ENCODE data around the gene EPS8.

Gene EPS8

GRCh38 chr12:15664491-15664890 lies 124.7 kb downstream of the EPS8 start:
- TF ChIP-seq, protein P1, sequence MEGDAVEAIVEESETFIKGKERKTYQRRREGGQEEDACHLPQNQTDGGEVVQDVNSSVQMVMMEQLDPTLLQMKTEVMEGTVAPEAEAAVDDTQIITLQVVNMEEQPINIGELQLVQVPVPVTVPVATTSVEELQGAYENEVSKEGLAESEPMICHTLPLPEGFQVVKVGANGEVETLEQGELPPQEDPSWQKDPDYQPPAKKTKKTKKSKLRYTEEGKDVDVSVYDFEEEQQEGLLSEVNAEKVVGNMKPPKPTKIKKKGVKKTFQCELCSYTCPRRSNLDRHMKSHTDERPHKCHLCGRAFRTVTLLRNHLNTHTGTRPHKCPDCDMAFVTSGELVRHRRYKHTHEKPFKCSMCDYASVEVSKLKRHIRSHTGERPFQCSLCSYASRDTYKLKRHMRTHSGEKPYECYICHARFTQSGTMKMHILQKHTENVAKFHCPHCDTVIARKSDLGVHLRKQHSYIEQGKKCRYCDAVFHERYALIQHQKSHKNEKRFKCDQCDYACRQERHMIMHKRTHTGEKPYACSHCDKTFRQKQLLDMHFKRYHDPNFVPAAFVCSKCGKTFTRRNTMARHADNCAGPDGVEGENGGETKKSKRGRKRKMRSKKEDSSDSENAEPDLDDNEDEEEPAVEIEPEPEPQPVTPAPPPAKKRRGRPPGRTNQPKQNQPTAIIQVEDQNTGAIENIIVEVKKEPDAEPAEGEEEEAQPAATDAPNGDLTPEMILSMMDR (IDR thresholded peaks at IDR 0.05; ENCODE audit: insufficient read depth, low read length, poor library complexity, severe bottlenecking) = no peak
- Histone ChIP-seq H3K36me3 (ENCODE audit: control insufficient read depth, insufficient read depth, low read length) (no peaks in the 10 kb centered on the region), H3K27me3 (replicated peaks; ENCODE audit: control insufficient read depth, insufficient read depth, low read length) (no peaks in the 10 kb centered on the region), H3K4me3 (replicated peaks; ENCODE audit: low read depth, low read length) (no peak overlapping the region)
- no peak for DNase-seq (ENCODE audit: extremely low read depth, insufficient read length)

GRCh38 chr12:15662983-15663659 lies 126.1 kb downstream of the EPS8 start:
- no peak for DNase-seq (ENCODE audit: extremely low read depth, insufficient read length)
- no peaks in the 10 kb centered on the region for H3K36me3 ChIP-seq (ENCODE audit: control insufficient read depth, insufficient read depth, low read length)
- TF ChIP-seq, protein P1 (IDR thresholded peaks at IDR 0.05; ENCODE audit: insufficient read depth, low read length, poor library complexity, severe bottlenecking) = no peak
- no peak overlapping the region for H3K4me3 ChIP-seq (replicated peaks; ENCODE audit: low read depth, low read length)
- no peaks in the 10 kb centered on the region for H3K27me3 ChIP-seq (replicated peaks; ENCODE audit: control insufficient read depth, insufficient read depth, low read length)

- Histone ChIP-seq H3K4me3 (replicated peaks; ENCODE audit: low read depth, low read length) (no peak overlapping the region), H3K36me3 (ENCODE audit: control insufficient read depth, insufficient read depth, low read length) (no peaks in the 10 kb centered on the region), H3K27me3 (replicated peaks; ENCODE audit: control insufficient read depth, insufficient read depth, low read length) (no peaks in the 10 kb centered on the region)
- TF ChIP-seq, protein P1 (IDR thresholded peaks at IDR 0.05; ENCODE audit: insufficient read depth, low read length, poor library complexity, severe bottlenecking) = no peak
- DNase-seq (ENCODE audit: extremely low read depth, insufficient read length) = no peak
Observed at GRCh38 chr12:15662303-15662980, 126.7 kb downstream of the EPS8 start.

GRCh38 chr12:15651371-15651770 lies 137.8 kb downstream of the EPS8 start:
- Histone ChIP-seq H3K36me3 (ENCODE audit: control insufficient read depth, insufficient read depth, low read length) (no peaks in the 10 kb centered on the region), H3K4me3 (replicated peaks; ENCODE audit: low read depth, low read length) (no peak overlapping the region), H3K27me3 (replicated peaks; ENCODE audit: control insufficient read depth, insufficient read depth, low read length) (no peaks in the 10 kb centered on the region)
- TF ChIP-seq, protein P1 (IDR thresholded peaks at IDR 0.05; ENCODE audit: insufficient read depth, low read length, poor library complexity, severe bottlenecking) = no peak
- no peak for DNase-seq (ENCODE audit: extremely low read depth, insufficient read length)

- TF ChIP-seq, protein P1 (IDR thresholded peaks at IDR 0.05; ENCODE audit: insufficient read depth, low read length, poor library complexity, severe bottlenecking) = no peak
- DNase-seq (ENCODE audit: extremely low read depth, insufficient read length) = no peak
- Histone ChIP-seq H3K36me3 (ENCODE audit: control insufficient read depth, insufficient read depth, low read length) (no peaks in the 10 kb centered on the region), H3K27me3 (replicated peaks; ENCODE audit: control insufficient read depth, insufficient read depth, low read length) (no peaks in the 10 kb centered on the region), H3K4me3 (replicated peaks; ENCODE audit: low read depth, low read length) (no peak overlapping the region)
Observed at GRCh38 chr12:15650399-15651128, 138.6 kb downstream of the EPS8 start.
